HepG2 (cell line): Measurements from ENCODE around the gene PEX10. TPM values are rescaled to one million over a fixed set of nuclear protein-coding genes. Genes with fewer than 3 reads are reported as not detected.

Source experiments
- HNF4G ChIP-seq, 2 experiments: sonication (generic) in 1 of 2; formaldehyde crosslinking in 1 of 2; IDR thresholded peaks; 2 replicates each; pipeline versions ENCODE4 v1.4.0 to v1.6.1; 2011 to 2020; ENCODE audit warnings: borderline replicate concordance in 2 of 2, low read depth in 2 of 2, mild to moderate bottlenecking in 2 of 2, low read length in 1 of 2, missing genetic modification reagents in 1 of 2, moderate library complexity in 1 of 2
- KDM6A ChIP-seq: IDR thresholded peaks from 2 replicates; pipeline ENCODE4 v1.6.1; 2016; ENCODE audit warnings: low read depth
- KIAA2018 ChIP-seq: sonication (generic); formaldehyde crosslinking; IDR thresholded peaks from 2 replicates; pipeline ENCODE4 v1.5.0; 2020; ENCODE audit warnings: mild to moderate bottlenecking, missing genetic modification reagents, borderline replicate concordance
- MTF1 ChIP-seq: sonication (generic); formaldehyde crosslinking; IDR thresholded peaks from 2 replicates; pipeline ENCODE4 v1.5.0; 2020; ENCODE audit warnings: missing genetic modification reagents
- MYC ChIP-seq: sonication (generic); formaldehyde crosslinking; IDR thresholded peaks from 2 replicates; pipeline ENCODE4 v1.9.0; 2021; ENCODE audit warnings: missing genetic modification reagents, borderline replicate concordance
- NR2F6 ChIP-seq, 2 experiments: IDR thresholded peaks; 2 replicates each; pipeline ENCODE4 v1.6.1; 2016; ENCODE audit warnings: antibody characterized with exemption in 1 of 2, mild to moderate bottlenecking in 1 of 2
- POGK ChIP-seq: sonication (generic); formaldehyde crosslinking; conservative IDR thresholded peaks from 2 replicates; pipeline ENCODE4 v1.8.0; 2022; ENCODE audit warnings: mild to moderate bottlenecking, moderate library complexity, missing genetic modification reagents
- POLR2AphosphoS2 ChIP-seq: IDR thresholded peaks from 2 replicates; pipeline ENCODE4 v1.6.1; 2011; ENCODE audit warnings: low read depth, low read length, improper control_type of control experiment
- SAP130 ChIP-seq: IDR thresholded peaks from 2 replicates; pipeline ENCODE4 v1.6.1; 2016; ENCODE audit warnings: low read depth
- SCMH1 ChIP-seq: sonication (generic); formaldehyde crosslinking; IDR thresholded peaks from 2 replicates; pipeline ENCODE4 v1.9.0; 2021; ENCODE audit warnings: missing genetic modification reagents, mild to moderate bottlenecking, borderline replicate concordance
- ZBTB25 ChIP-seq: IDR thresholded peaks from 2 replicates; pipeline ENCODE4 v1.6.1; 2018; ENCODE audit warnings: missing genetic modification reagents
- ZNF264 ChIP-seq: sonication (generic); formaldehyde crosslinking; IDR thresholded peaks from 2 replicates; pipeline ENCODE4 v1.4.0; 2020; ENCODE audit warnings: missing genetic modification reagents
- ZXDC ChIP-seq: sonication (generic); formaldehyde crosslinking; IDR thresholded peaks from 2 replicates; pipeline ENCODE4 v1.5.0; 2020; ENCODE audit warnings: mild to moderate bottlenecking, missing genetic modification reagents
- polyA plus RNA-seq, 8 experiments: library from polyadenylated mRNA; depleted of rRNA in 3 of 8; stranded (reverse) in 7 of 8; unstranded in 1 of 8; fragments of >200 nt; fragmentation: Illumina TruSeq in 4 of 8; extraction: Trizol in 4 of 8; gene quantifications; 2 replicates each; pipeline versions ENCODE4 v1.2.1 to v1.2.3, GENCODE V29; 2011 to 2016; ENCODE audit warnings: low read depth in 4 of 8, missing spikeins in 1 of 8, mixed read lengths in 1 of 8; ENCODE audit not compliant: insufficient read depth in 1 of 8
- total RNA-seq, 5 experiments: library from RNA; depleted of rRNA; stranded (reverse); fragments of >200 nt; fragmentation: Illumina TruSeq; extraction: Trizol; gene quantifications; 2 replicates each; pipeline ENCODE4 v1.2.3, GENCODE V29; 2016; ENCODE audit warnings: low read depth in 1 of 5

Gene PEX10
- total and polyA plus RNA-seq, 2 of the 13 experiments (the other 11 are each of a cell fraction or from before 2014, with no cell fraction given): 16.1 to 39.6 TPM

DNA sequence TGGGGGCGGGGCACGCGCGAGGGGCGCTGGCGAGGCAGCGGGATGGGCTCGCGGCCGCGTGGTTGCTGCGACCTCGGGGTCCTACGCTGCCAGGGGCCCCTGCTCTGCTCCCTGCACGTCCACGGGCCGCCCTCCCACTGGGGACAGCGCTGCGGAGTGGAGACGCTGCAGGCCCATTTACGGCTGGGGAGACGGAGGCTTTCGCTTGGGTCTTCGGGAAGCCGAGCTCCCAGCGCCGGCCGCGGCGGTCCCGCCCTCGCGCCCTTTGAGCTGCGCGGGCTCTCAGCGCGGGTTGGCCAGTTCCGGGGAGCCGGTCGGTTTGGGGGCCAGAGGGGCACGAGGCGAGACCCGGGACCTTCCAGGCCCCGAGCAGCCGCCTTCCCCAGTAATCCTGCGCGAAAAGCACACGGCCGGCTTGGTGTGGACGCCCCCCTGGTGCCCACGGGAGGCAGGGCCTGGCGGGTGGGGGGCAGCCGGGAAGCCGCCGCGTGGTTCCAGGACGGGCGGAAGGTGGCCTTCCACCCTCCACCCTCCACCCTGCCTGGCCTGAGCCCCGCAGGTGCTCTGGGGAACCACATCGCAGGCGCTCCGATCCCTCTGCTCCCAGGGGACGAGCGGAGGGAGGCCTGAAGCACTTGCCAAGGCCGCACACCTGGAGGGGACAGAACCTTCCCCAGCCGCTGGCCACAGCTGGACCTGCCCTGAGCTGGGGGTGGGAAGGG, 570 bp upstream of the PEX10 start (continued):
- no peak for TF ChIP-seq KIAA2018 (CRISPR knock-in tag)
- no peak for TF ChIP-seq POLR2AphosphoS2
- TF ChIP-seq NR2F6 (IDR thresholded peaks at IDR 0.05): no peak
- no peak; the same call in 1 of the 2 replicates for TF ChIP-seq NR2F6 (CRISPR knock-in tag; IDR thresholded peaks at IDR 0.05)
- TF ChIP-seq ZXDC (CRISPR knock-in tag): 0 out of 2 replicates have a peak, but pooled peaks have one; percentile 58
- peak; percentile 48 for TF ChIP-seq SAP130
- 0 out of 2 replicates have a peak, but pooled peaks have one; percentile 57 for TF ChIP-seq ZNF264 (CRISPR knock-in tag)
- TF ChIP-seq MYC (CRISPR knock-in tag): peak; percentile 93
- no peak for TF ChIP-seq KDM6A
- no peak for TF ChIP-seq SCMH1 (CRISPR knock-in tag)
- no peak for TF ChIP-seq ZBTB25
- peak; percentile 77 for TF ChIP-seq HNF4G (IDR thresholded peaks at IDR 0.05; ENCODE audit: borderline replicate concordance, low read depth, low read length)
- peak; percentile 35 for TF ChIP-seq HNF4G (CRISPR knock-in tag; IDR thresholded peaks at IDR 0.05; ENCODE audit: borderline replicate concordance, low read depth)
- TF ChIP-seq POGK (CRISPR knock-in tag): peak; percentile 67; the same call in 1 of the 2 replicates
- peak; percentile 55; the same call in 1 of the 2 replicates for TF ChIP-seq MTF1 (CRISPR knock-in tag)
